ENCODE data around the gene CCT8L2. TPM values are rescaled to one million over a fixed set of nuclear protein-coding genes. Genes with fewer than 3 reads are reported as not detected.
"Not testable (repeated sequence)": the region's sequence is repeated elsewhere in the genome, so short reads cannot be mapped to it uniquely, and the experiment has no call there.

CCT8L2 gene
- total RNA-seq, 1 donor from 2014 or later, result not detected

DNA sequence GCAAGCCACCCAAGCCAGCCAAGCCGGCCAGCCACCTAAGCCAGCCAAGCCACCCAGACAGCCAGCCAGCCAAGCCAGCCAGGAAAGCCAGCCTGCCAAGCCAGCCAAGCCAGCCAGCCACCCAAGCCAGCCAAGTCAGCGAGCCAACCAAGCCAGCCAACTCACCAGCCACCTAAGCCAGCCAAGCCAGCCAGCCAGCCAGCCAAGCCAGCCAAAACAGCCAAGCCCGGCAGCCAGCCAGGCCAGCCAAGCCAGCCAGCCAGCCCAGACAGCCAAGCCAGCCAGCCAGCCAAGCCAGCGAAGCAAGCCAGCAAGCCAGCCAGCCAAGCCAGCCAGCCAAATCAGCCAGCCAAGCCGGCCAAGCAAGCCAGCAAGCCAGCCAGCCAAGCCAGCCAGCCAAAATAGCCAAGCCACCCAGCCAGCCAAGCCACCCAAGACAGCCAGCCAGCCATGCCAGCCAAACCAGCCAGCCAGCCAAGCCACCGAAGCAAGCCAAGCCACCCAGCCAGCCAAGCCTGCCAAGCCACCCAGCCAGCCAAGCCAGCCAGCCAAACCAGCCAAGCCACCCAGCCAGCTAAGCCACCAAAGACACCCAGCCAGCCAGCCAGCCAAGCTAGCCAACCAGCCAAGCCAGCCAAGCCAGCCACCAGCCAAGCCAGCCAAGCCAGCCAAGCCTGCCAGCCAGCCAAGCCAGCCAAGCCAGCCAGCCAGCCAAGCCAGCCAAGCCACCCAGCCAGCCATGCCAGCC is 27.6 kb downstream of the CCT8L2 start:
- not testable (repeated sequence) for H3K4me1 Mint-ChIP-seq (ENCODE audit: unreplicated experiment); DNase-seq (ENCODE audit: extremely low spot score, unreplicated experiment); H3K27ac Mint-ChIP-seq (ENCODE audit: unreplicated experiment); H3K4me3 Mint-ChIP-seq (ENCODE audit: unreplicated experiment); H3K9me3 Mint-ChIP-seq (ENCODE audit: unreplicated experiment); H3K36me3 Mint-ChIP-seq (ENCODE audit: unreplicated experiment); H3K27me3 Mint-ChIP-seq (ENCODE audit: unreplicated experiment)

DNA sequence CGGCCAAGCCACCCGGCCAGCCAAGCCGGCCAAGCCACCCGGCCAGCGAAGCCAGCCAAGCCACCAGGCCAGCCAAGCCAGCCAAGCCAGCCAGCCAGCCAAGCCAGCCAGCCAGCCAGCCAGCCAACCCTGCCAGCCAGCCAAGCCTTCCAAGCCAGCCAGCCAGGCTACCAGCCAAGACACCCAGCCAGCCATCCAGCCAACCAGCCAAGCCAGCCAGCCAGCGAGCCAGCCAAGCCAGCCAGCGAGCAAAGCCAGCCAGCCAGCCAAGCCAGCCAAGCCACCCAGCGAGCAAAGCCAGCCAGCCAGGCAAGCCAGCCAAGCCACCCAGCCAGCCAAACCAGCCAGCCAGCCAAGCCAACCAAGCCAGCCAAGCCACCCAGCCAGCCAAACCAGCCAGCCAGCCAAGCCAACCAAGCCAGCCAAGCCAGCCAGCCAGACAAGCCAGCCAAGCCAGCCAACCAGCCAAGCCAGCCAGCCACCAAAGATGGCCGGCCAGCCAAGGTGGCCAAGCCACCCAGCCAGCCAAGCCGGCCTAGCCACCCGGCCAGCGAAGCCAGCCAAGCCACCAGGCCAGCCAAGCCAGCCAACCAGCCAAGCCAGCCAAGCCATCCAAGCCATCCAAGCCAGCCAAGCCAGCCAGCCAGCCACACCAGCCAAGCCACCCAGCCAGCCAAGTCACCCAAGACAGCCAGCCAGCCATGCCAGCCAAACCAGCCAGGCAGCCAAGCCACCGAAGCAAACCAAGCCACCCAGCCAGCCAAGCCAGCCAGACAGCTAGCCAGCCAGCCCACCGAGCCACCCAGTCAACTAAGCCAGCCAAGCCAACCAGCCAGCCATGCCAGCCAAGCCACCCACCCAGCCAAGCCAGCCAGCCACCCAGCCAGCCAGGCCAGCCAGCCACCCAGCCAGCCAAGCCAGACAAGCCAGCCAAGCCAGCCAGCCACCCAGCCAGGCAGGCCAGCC is 28.8 kb downstream of the CCT8L2 start:
- Mint-ChIP-seq H3K27me3 (ENCODE audit: unreplicated experiment) (no peaks in the 10 kb centered on the region), H3K27ac (ENCODE audit: unreplicated experiment) (no peak overlapping the region), H3K4me1 (ENCODE audit: unreplicated experiment) (no peaks in the 10 kb centered on the region), H3K4me3 (ENCODE audit: unreplicated experiment) (no peak overlapping the region), H3K36me3 (ENCODE audit: unreplicated experiment) (no peaks in the 10 kb centered on the region), H3K9me3 (ENCODE audit: unreplicated experiment) (no peaks in the 10 kb centered on the region)
- TF ChIP-seq, protein P1, sequence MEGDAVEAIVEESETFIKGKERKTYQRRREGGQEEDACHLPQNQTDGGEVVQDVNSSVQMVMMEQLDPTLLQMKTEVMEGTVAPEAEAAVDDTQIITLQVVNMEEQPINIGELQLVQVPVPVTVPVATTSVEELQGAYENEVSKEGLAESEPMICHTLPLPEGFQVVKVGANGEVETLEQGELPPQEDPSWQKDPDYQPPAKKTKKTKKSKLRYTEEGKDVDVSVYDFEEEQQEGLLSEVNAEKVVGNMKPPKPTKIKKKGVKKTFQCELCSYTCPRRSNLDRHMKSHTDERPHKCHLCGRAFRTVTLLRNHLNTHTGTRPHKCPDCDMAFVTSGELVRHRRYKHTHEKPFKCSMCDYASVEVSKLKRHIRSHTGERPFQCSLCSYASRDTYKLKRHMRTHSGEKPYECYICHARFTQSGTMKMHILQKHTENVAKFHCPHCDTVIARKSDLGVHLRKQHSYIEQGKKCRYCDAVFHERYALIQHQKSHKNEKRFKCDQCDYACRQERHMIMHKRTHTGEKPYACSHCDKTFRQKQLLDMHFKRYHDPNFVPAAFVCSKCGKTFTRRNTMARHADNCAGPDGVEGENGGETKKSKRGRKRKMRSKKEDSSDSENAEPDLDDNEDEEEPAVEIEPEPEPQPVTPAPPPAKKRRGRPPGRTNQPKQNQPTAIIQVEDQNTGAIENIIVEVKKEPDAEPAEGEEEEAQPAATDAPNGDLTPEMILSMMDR (IDR thresholded peaks at IDR 0.05), result no peak
- no peak for DNase-seq (ENCODE audit: extremely low spot score, unreplicated experiment)

DNA sequence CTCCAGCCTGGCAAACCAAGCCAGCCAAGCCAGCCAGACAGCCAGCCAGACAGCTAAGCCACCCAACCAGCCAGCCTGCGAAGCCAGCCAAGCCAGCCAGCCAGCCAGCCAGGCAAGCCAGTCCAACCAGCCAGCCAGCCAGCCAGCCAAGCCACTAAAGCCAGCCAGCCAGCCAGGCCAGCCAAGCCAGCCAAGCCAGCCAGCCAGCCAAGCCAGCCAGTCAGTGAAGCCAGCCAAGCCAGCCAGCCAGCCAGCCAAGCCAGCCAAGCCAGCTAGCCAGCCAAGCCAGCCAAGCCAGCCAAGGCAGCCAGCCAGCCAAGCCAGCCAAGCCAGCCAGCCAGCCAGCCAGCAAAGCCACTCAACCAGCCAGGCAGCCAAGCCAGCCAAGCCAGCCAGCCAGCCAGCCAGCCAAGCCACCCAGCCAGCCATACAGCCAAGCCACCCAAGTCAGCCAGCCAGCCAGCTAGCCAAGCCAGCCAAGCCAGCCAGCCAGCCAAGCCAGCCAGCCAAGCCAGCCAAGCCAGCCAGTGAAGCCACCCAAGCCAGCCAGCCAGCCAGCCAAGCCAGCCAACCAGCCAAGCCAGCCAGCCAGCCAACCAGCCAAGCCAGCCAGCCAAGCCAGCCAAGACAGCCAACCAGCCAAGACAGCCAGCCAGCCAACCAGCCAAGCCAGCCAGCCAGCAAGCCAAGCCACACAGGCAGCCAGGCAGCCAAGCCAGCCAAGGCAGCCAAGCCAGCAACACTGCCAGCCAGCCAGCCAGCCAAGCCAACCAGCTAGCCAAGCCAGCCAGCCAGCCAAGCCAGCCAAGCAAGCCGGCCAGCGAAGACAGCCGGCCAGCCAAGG is 29.7 kb downstream of the CCT8L2 start:
- TF ChIP-seq, protein P1 (IDR thresholded peaks at IDR 0.05), result no peak
- H3K4me3 Mint-ChIP-seq (ENCODE audit: unreplicated experiment), result no peak overlapping the region
- H3K4me1 Mint-ChIP-seq (ENCODE audit: unreplicated experiment), result no peaks in the 10 kb centered on the region
- no peaks in the 10 kb centered on the region for H3K36me3 Mint-ChIP-seq (ENCODE audit: unreplicated experiment)
- H3K27me3 Mint-ChIP-seq (ENCODE audit: unreplicated experiment), result no peaks in the 10 kb centered on the region
- peaks cover under 1% of the 10 kb centered on the region for H3K9me3 Mint-ChIP-seq (ENCODE audit: unreplicated experiment)
- DNase-seq (ENCODE audit: extremely low spot score, unreplicated experiment), result no peak
- no peak overlapping the region for H3K27ac Mint-ChIP-seq (ENCODE audit: unreplicated experiment)

DNA sequence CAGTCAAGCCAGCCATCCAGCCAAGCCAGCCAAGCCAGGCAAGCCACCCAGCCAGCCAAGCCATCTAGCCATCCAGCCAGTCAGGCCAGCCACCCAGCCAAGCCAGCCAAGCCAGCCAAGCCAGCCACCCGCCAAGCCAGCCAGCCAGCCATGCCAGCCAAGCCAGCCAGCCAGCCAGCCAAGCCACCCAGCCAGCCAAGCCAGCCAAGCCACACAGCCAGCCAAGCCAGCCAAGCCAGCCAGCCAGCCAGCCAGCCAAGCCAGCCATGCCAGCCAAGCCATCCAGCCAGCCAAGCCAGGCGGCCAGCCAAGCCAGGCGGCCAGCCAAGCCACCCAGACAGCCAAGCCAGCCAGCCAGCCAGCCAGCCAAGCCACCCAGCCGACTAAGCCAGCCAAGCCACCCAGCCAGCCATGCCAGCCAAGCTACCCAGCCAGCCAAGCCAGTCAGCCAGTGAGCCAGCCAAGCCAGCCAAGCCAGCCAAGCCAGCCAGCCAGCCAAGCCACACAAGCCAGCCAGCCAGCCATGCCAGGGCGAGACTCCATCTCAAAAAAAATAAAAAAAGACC is 31.4 kb downstream of the CCT8L2 start:
- not testable (repeated sequence) for H3K4me1 Mint-ChIP-seq (ENCODE audit: unreplicated experiment); H3K36me3 Mint-ChIP-seq (ENCODE audit: unreplicated experiment)

DNA sequence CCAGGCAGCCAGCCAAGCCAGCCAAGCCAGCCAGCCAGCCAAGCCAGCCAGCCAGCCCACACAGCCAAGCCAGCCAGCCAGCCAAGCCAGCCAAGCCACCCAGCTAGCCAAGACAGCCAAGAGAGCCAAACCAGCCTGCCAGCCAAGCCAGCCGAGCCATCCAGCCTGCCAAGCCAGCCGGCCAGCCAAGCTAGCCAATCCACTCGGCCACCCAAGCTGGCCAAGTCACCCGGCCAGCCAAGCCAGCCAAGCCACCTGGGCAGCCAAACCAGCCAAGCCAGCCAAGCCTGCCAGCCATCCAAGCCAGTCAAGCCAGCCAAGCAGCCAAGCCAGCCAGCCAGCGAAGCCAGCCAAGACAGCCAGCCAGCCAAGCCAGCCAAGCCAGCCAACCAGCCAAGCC is 32.0 kb downstream of the CCT8L2 start:
- H3K27me3 Mint-ChIP-seq (ENCODE audit: unreplicated experiment); H3K4me1 Mint-ChIP-seq (ENCODE audit: unreplicated experiment); DNase-seq (ENCODE audit: extremely low spot score, unreplicated experiment); H3K4me3 Mint-ChIP-seq (ENCODE audit: unreplicated experiment); H3K36me3 Mint-ChIP-seq (ENCODE audit: unreplicated experiment); H3K9me3 Mint-ChIP-seq (ENCODE audit: unreplicated experiment); H3K27ac Mint-ChIP-seq (ENCODE audit: unreplicated experiment): not testable (repeated sequence)

More for the DNA sequence above, 31.4 kb downstream of the CCT8L2 start:
- not testable (repeated sequence) for H3K27me3 Mint-ChIP-seq (ENCODE audit: unreplicated experiment); H3K9me3 Mint-ChIP-seq (ENCODE audit: unreplicated experiment); DNase-seq (ENCODE audit: extremely low spot score, unreplicated experiment); H3K27ac Mint-ChIP-seq (ENCODE audit: unreplicated experiment); H3K4me3 Mint-ChIP-seq (ENCODE audit: unreplicated experiment)

DNA sequence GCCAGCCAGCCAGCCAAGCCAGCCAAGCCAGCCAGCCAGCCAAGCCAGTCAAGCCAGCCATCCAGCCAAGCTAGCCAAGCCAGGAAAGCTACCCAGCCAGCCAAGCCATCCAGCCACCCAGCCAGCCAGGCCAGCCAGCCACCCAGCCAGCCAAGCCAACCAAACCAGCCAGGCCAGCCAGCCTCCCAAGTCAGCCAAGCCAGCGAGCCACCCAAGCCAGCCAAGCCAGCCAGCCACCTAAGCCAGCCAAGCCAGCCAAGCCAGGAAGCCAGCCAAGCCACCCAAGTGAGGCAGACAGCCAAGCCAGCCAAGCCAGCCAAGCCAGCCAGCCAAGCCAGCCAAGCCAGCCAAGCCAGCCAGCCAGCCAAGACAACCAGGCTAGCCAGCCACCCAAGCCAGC is 32.6 kb downstream of the CCT8L2 start:
- not testable (repeated sequence) for H3K27me3 Mint-ChIP-seq (ENCODE audit: unreplicated experiment); H3K36me3 Mint-ChIP-seq (ENCODE audit: unreplicated experiment); H3K27ac Mint-ChIP-seq (ENCODE audit: unreplicated experiment); H3K4me1 Mint-ChIP-seq (ENCODE audit: unreplicated experiment); H3K4me3 Mint-ChIP-seq (ENCODE audit: unreplicated experiment); H3K9me3 Mint-ChIP-seq (ENCODE audit: unreplicated experiment); DNase-seq (ENCODE audit: extremely low spot score, unreplicated experiment)
